Measurements from ENCODE around the gene ST6GALNAC2. TPM values are rescaled to one million over a fixed set of nuclear protein-coding genes. Genes with fewer than 3 reads are reported as not detected.

The ST6GALNAC2 gene
- total and polyA plus RNA-seq, 10 of the 15 experiments (the other 5 are each of a cell fraction or from before 2014, with no cell fraction given) = 0.08 to 0.41 (median 0.23) TPM; not detected in 6

DNA sequence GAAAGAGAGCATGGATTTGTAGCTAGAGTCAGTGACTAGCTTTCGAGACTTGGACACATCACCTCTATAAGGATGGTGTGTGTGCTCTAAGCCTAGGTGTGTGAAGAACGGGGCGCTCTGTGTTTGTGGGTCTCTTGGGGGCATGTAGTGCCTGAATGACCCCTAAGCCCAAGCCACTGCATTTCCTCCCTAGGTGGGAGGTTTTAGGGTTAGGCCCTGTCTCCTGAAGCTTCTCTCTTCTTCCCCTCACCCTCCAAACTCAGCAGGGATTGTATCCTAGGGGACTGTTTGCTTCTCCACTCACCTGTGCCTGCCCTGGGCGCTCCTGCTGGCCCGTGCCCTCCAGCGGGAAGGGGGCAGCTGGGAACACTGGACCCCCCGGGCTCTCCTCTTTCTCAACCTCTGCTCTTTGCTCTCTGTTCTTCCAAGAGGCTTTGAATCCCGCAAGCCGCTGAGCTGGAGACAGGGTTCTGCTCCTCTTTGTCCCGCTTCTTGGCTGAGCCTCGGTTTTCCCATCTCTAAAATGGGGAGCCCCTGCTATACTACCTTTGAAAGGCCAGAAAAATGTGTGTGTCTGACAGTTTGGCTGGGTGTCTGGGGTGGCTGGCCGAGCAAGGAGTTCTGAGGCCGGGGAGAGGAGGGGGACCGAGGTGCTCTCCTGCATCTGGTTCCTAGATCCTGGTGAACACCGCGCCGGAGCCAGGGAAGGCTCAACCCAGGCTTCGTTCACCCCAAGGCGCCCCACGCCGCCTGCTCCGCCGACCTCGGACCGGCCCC is 49.0 kb downstream of the ST6GALNAC2 start:
- Histone ChIP-seq H3K4me1 (ENCODE audit: control insufficient read depth, insufficient read depth, low read length) (no peaks in the 10 kb centered on the region), H3K27me3 (replicated peaks in 1 of 2; ENCODE audit: control insufficient read depth in 2 of 2, insufficient read depth in 2 of 2, low read length in 1 of 2) (peaks cover 5 to 6% of the 10 kb centered on the region in 2 experiments), H3K79me2 (ENCODE audit: control insufficient read depth, insufficient read depth, low read length) (no peaks in the 10 kb centered on the region), H2AFZ (ENCODE audit: control insufficient read depth, low read depth, low read length) (no peak overlapping the region), H3K9ac (ENCODE audit: control insufficient read depth, insufficient read depth, low read length) (no peak overlapping the region), H3K36me3 (ENCODE audit: control insufficient read depth in 2 of 2, insufficient read depth in 2 of 2, low read length in 1 of 2) (no peaks in the 10 kb centered on the region), H3K4me3 (no peak overlapping the region), H3K4me2 (ENCODE audit: control insufficient read depth, insufficient read depth) (no peak overlapping the region), H3K27ac (ENCODE audit: control insufficient read depth, insufficient read depth) (no peak overlapping the region), H4K20me1 (ENCODE audit: control insufficient read depth, insufficient read depth) (no peaks in the 10 kb centered on the region), H3K9me3 (replicated peaks; ENCODE audit: control insufficient read depth, insufficient read depth, low read length) (no peaks in the 10 kb centered on the region)
- CTCF ChIA-PET = interaction anchor here (0.6 to 1.2 kb wide), 3 partner anchors 10 to 522 kb away, joined by 3 to 4 read pairs (median 3); no protein-coding TSS in a partner anchor
- TF ChIP-seq, protein P1, sequence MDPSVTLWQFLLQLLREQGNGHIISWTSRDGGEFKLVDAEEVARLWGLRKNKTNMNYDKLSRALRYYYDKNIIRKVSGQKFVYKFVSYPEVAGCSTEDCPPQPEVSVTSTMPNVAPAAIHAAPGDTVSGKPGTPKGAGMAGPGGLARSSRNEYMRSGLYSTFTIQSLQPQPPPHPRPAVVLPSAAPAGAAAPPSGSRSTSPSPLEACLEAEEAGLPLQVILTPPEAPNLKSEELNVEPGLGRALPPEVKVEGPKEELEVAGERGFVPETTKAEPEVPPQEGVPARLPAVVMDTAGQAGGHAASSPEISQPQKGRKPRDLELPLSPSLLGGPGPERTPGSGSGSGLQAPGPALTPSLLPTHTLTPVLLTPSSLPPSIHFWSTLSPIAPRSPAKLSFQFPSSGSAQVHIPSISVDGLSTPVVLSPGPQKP (IDR thresholded peaks at IDR 0.05; ENCODE audit: low read depth, low read length) = no peak
- TF ChIP-seq RUNX3 (IDR thresholded peaks at IDR 0.05; ENCODE audit: low read length) = no peak
- RAD21 ChIA-PET (ENCODE audit: unreplicated experiment) = no interaction called here
- POLR2A ChIA-PET = no interaction called here
- 67% methylated on average over 25 of the region's 25 CpGs for WGBS (ENCODE audit: insufficient coverage, insufficient replicate concordance, low lambda C conversion rate, missing lambda C conversion rate)
- in situ Hi-C loops (cut with MboI) = no loop called here
- DNase-seq (ENCODE audit: low read depth, low spot score) (no peak), FAIRE-seq (no peak), ATAC-seq (no peak)
- no TSS peak for BruUV-seq (replicated peaks)
- SMC1A ChIA-PET (ENCODE audit: uncharacterized antibody, unreplicated experiment) = interaction anchor here (1.0 kb wide), 2 partner anchors 9 to 14 kb away, joined by 3 to 5 read pairs; no protein-coding TSS in a partner anchor
- intact Hi-C loops (cut with micrococcal nuclease; ENCODE audit: unreplicated experiment) = no loop called here

DNA sequence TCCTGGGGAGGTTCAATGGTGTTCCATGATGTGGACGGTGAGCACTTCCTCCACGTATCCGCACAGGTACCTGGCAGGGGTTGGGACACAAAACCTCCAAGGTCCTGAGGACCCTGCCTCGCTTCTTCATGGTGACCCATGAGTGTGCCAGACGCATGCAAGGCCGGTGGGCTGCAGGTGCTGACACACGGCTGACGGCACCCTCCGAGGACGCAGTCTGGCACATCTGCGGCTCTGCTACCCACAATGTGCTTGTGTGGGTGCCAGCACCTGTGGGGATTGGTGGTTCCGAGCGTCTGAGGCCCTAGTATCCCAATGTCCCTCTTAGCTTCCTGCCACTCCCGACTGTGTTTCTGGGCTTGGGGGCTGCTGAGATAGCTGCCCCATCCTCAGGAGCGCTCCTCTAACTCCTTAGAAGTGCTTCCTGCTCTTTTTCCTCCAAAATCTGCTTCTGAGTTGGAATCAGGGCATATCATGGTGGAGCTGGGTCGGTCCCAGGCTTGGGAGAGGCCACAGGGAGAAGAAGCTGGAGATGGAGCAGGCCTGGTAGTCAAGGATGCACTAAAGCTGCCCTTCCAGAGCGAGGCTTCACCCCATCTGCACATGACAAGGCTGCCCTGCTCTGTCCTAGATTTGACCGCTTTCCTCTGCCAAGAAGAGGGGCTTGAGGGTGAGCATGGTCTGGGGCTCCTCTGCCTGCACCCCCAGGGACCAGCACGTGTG is 49.7 kb downstream of the ST6GALNAC2 start:
- H3K4me2 ChIP-seq (ENCODE audit: control insufficient read depth, insufficient read depth) = no peak overlapping the region
- no peak for FAIRE-seq
- no peaks in the 10 kb centered on the region for H3K36me3 ChIP-seq (ENCODE audit: control insufficient read depth in 2 of 2, insufficient read depth in 2 of 2, low read length in 1 of 2)
- 32% methylated on average over 19 of the region's 19 CpGs for WGBS (ENCODE audit: insufficient coverage, insufficient replicate concordance, low lambda C conversion rate, missing lambda C conversion rate)
- no peak for ATAC-seq
- H3K27me3 ChIP-seq (replicated peaks in 1 of 2; ENCODE audit: control insufficient read depth in 2 of 2, insufficient read depth in 2 of 2, low read length in 1 of 2) = peaks cover 5 to 6% of the 10 kb centered on the region in 2 experiments
- no peaks in the 10 kb centered on the region for H3K9me3 ChIP-seq (replicated peaks; ENCODE audit: control insufficient read depth, insufficient read depth, low read length)
- CTCF ChIA-PET = interaction anchor here (0.6 to 1.2 kb wide), 3 partner anchors 11 to 523 kb away, joined by 3 to 4 read pairs (median 3); no protein-coding TSS in a partner anchor
- TF ChIP-seq ZNF217 (IDR thresholded peaks at IDR 0.05) (no peak), RFX5 (IDR thresholded peaks at IDR 0.05; ENCODE audit: low read depth, low read length) (no peak), ZSCAN29 (IDR thresholded peaks at IDR 0.05) (no peak), TCF3 (IDR thresholded peaks at IDR 0.05; ENCODE audit: borderline replicate concordance, insufficient read depth, low read depth, low read length) (no peak), WRNIP1 (IDR thresholded peaks at IDR 0.05; ENCODE audit: borderline replicate concordance, low read depth, low read length) (no peak), ETV6 (conservative IDR thresholded peaks at IDR 0.05 in 1 of 2, IDR thresholded peaks at IDR 0.05 in 1 of 2; ENCODE audit: borderline replicate concordance in 1 of 2, low read depth in 1 of 2) (no peak)
- TF ChIP-seq, protein P2, sequence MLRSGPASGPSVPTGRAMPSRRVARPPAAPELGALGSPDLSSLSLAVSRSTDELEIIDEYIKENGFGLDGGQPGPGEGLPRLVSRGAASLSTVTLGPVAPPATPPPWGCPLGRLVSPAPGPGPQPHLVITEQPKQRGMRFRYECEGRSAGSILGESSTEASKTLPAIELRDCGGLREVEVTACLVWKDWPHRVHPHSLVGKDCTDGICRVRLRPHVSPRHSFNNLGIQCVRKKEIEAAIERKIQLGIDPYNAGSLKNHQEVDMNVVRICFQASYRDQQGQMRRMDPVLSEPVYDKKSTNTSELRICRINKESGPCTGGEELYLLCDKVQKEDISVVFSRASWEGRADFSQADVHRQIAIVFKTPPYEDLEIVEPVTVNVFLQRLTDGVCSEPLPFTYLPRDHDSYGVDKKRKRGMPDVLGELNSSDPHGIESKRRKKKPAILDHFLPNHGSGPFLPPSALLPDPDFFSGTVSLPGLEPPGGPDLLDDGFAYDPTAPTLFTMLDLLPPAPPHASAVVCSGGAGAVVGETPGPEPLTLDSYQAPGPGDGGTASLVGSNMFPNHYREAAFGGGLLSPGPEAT (IDR thresholded peaks at IDR 0.05; ENCODE audit: low read depth) = no peak
- H4K20me1 ChIP-seq (ENCODE audit: control insufficient read depth, insufficient read depth) = no peaks in the 10 kb centered on the region
- in situ Hi-C loops (cut with MboI) (no loop called here), intact Hi-C loops (cut with micrococcal nuclease; ENCODE audit: unreplicated experiment) (no loop called here)
- H3K27ac ChIP-seq (ENCODE audit: control insufficient read depth, insufficient read depth) = no peak overlapping the region
- POLR2A ChIA-PET = no interaction called here
- RAD21 ChIA-PET (ENCODE audit: unreplicated experiment) = no interaction called here
- SMC1A ChIA-PET (ENCODE audit: uncharacterized antibody, unreplicated experiment) = interaction anchor here (1.0 kb wide), 2 partner anchors 9 to 13 kb away, joined by 3 to 5 read pairs; no protein-coding TSS in a partner anchor
- H3K4me1 ChIP-seq (ENCODE audit: control insufficient read depth, insufficient read depth, low read length) = no peaks in the 10 kb centered on the region
- no TSS peak for BruUV-seq (replicated peaks)
- H3K9ac ChIP-seq (ENCODE audit: control insufficient read depth, insufficient read depth, low read length) = no peak overlapping the region
- H2AFZ ChIP-seq (ENCODE audit: control insufficient read depth, low read depth, low read length) = no peak overlapping the region
- no peak overlapping the region for H3K4me3 ChIP-seq
- no peaks in the 10 kb centered on the region for H3K79me2 ChIP-seq (ENCODE audit: control insufficient read depth, insufficient read depth, low read length)
- DNase-seq (ENCODE audit: low read depth, low spot score) = no peak

All from GM12878 (cell line).